HG02938 (cell line): ENCODE measurements around the gene JAK1.
"Not testable (repeated sequence)": the region's sequence is repeated elsewhere in the genome, so short reads cannot be mapped to it uniquely, and the experiment has no call there.

ENCODE experiments used
- ATAC-seq: cut with Tn5 transposase; IDR thresholded peaks from one replicate; pipeline ENCODE4 v1.9.1; 2021; ENCODE audit warnings: mild to moderate bottlenecking, moderate library complexity; ENCODE audit not compliant: unreplicated experiment

JAK1 gene

GRCh38 chr1:64950284-64950809 is 16.0 kb downstream of the JAK1 start:
- ATAC-seq, result no peak

- no peak for ATAC-seq
Measured at GRCh38 chr1:64948905-64949833, 17.2 kb downstream of the JAK1 start.

- no peak for ATAC-seq
Measured at GRCh38 chr1:64948216-64948615, 18.1 kb downstream of the JAK1 start.

GRCh38 chr1:64946916-64947315 is 19.4 kb downstream of the JAK1 start:
- no peak for ATAC-seq

GRCh38 chr1:64944913-64945312 is 21.4 kb downstream of the JAK1 start:
- no peak for ATAC-seq

GRCh38 chr1:64942675-64943074 is 23.7 kb downstream of the JAK1 start:
- ATAC-seq, result no peak

GRCh38 chr1:64942118-64942517 is 24.2 kb downstream of the JAK1 start:
- ATAC-seq, result no peak

- ATAC-seq, result no peak
Measured at GRCh38 chr1:64941461-64942117, 24.8 kb downstream of the JAK1 start.

- ATAC-seq, result no peak
Measured at GRCh38 chr1:64940025-64940424, 26.3 kb downstream of the JAK1 start.

- ATAC-seq, result no peak
Measured at GRCh38 chr1:64938991-64939390, 27.4 kb downstream of the JAK1 start.

GRCh38 chr1:64936956-64937355 is 29.4 kb downstream of the JAK1 start:
- no peak for ATAC-seq

GRCh38 chr1:64935551-64936155 is 30.7 kb downstream of the JAK1 start:
- ATAC-seq, result no peak

- no peak for ATAC-seq
Measured at GRCh38 chr1:64934878-64935275, 31.5 kb downstream of the JAK1 start.

GRCh38 chr1:64934115-64934877 is 32.1 kb downstream of the JAK1 start:
- no peak for ATAC-seq

- no peak for ATAC-seq
Measured at GRCh38 chr1:64933296-64934070, 32.9 kb downstream of the JAK1 start.

- ATAC-seq, result no peak
Measured at GRCh38 chr1:64932962-64933295, 33.4 kb downstream of the JAK1 start.

- not testable (repeated sequence) for ATAC-seq
Measured at GRCh38 chr1:64930640-64931039, 35.7 kb downstream of the JAK1 start.

- no peak for ATAC-seq
Measured at GRCh38 chr1:64929221-64929620, 37.1 kb downstream of the JAK1 start.

- no peak for ATAC-seq
Measured at GRCh38 chr1:64928325-64928724, 38.0 kb downstream of the JAK1 start.

GRCh38 chr1:64925594-64925993 is 40.8 kb downstream of the JAK1 start:
- ATAC-seq, result no peak
